Astrocyte (in vitro differentiated cells and primary cell): ENCODE measurements around the gene PDZD2. TPM values are rescaled to one million over a fixed set of nuclear protein-coding genes. Genes with fewer than 3 reads are reported as not detected.

ENCODE experiments used
- DNase-seq: peaks from one replicate; pipeline ENCODE4 v3.0.0-alpha.2; 2010; ENCODE audit warnings: low read depth
- FAIRE-seq: peaks from 2 replicates; lab custom pipeline; 2011; peaks lifted over from hg19 to GRCh38; lab: Jason Lieb, UNC
- H2AFZ ChIP-seq: 2 replicates; pipeline ENCODE4 v1.6.0; 2012; ENCODE audit warnings: low read depth, low read length, inconsistent platforms
- H3K27ac ChIP-seq: 2 replicates; pipeline ENCODE4 v1.5.1; 2011; ENCODE audit warnings: low read depth, low read length, inconsistent platforms
- H3K27me3 ChIP-seq: 2 replicates; pipeline ENCODE4 v1.6.0; 2011; ENCODE audit warnings: low read length, inconsistent platforms; ENCODE audit not compliant: insufficient read depth
- H3K36me3 ChIP-seq: 2 replicates; pipeline ENCODE4 v1.5.1; 2011; ENCODE audit warnings: low read length, inconsistent platforms; ENCODE audit not compliant: insufficient read depth
- H3K4me1 ChIP-seq: 2 replicates; pipeline ENCODE4 v1.5.1; 2011; ENCODE audit warnings: low read length, inconsistent platforms; ENCODE audit not compliant: insufficient read depth
- H3K4me2 ChIP-seq: 2 replicates; pipeline ENCODE4 v1.6.0; 2012; ENCODE audit warnings: low read length, inconsistent platforms
- H3K4me3 ChIP-seq: 2 replicates; pipeline ENCODE4 v1.5.1; 2011; ENCODE audit warnings: low read depth, mild to moderate bottlenecking, low read length, inconsistent platforms; ENCODE audit not compliant: insufficient read depth
- H3K79me2 ChIP-seq: 2 replicates; pipeline ENCODE4 v1.6.0; 2012; ENCODE audit warnings: mild to moderate bottlenecking, low read length, inconsistent platforms; ENCODE audit not compliant: insufficient read depth
- H3K9ac ChIP-seq: 2 replicates; pipeline ENCODE4 v1.6.0; 2012; ENCODE audit warnings: mild to moderate bottlenecking, low read length, inconsistent platforms
- H3K9me3 ChIP-seq: 2 replicates; pipeline ENCODE4 v1.5.1; 2012; ENCODE audit warnings: low read depth, mild to moderate bottlenecking, low read length, inconsistent platforms; ENCODE audit not compliant: insufficient read depth
- H4K20me1 ChIP-seq: 2 replicates; pipeline ENCODE4 v1.6.0; 2012; ENCODE audit warnings: low read length, inconsistent platforms; ENCODE audit not compliant: insufficient read depth
- H3K27ac Mint-ChIP-seq: one replicate; pipeline ENCODE4 v1.8.0; 2021; ENCODE audit warnings: mild to moderate bottlenecking, mixed read lengths; ENCODE audit not compliant: unreplicated experiment
- H3K27me3 Mint-ChIP-seq: one replicate; pipeline ENCODE4 v1.8.0; 2021; ENCODE audit warnings: low read depth, mixed read lengths; ENCODE audit not compliant: unreplicated experiment
- H3K36me3 Mint-ChIP-seq: one replicate; pipeline ENCODE4 v1.8.0; 2021; ENCODE audit warnings: low read depth, mixed read lengths; ENCODE audit not compliant: unreplicated experiment
- H3K4me1 Mint-ChIP-seq: one replicate; pipeline ENCODE4 v1.8.0; 2021; ENCODE audit warnings: low read depth, mixed read lengths; ENCODE audit not compliant: unreplicated experiment
- H3K4me3 Mint-ChIP-seq: one replicate; pipeline ENCODE4 v1.8.0; 2021; ENCODE audit warnings: mild to moderate bottlenecking, moderate library complexity, mixed read lengths; ENCODE audit not compliant: unreplicated experiment
- H3K9me3 Mint-ChIP-seq: one replicate; pipeline ENCODE4 v1.8.0; 2021; ENCODE audit warnings: mild to moderate bottlenecking, mixed read lengths; ENCODE audit not compliant: unreplicated experiment
- CTCF ChIP-seq: IDR thresholded peaks from 2 replicates; pipeline ENCODE4 v1.5.1; 2011; ENCODE audit warnings: low read depth, mild to moderate bottlenecking, inconsistent platforms, low read length, moderate library complexity; ENCODE audit not compliant: insufficient read depth
- EZH2 ChIP-seq: IDR thresholded peaks from 2 replicates; pipeline ENCODE4 v1.6.1; 2012; ENCODE audit warnings: mild to moderate bottlenecking, low read length, inconsistent platforms; ENCODE audit not compliant: insufficient read depth
- total RNA-seq: library from RNA; stranded (reverse); gene quantifications from 2 replicates; pipeline ENCODE4 v1.2.1, GENCODE V29; 2021

PDZD2 gene
- total RNA-seq, 1 donor from 2014 or later, result 10.3 TPM

- DNase-seq, result no peak
- H3K79me2 ChIP-seq, result no peaks in the 10 kb centered on the region
These were observed 8.0 kb upstream of the PDZD2 start for GRCh38 chr5:31630931-31631330.

GRCh38 chr5:31632460-31632859, 6.5 kb upstream of the PDZD2 start:
- Mint-ChIP-seq H3K4me1 (no peaks in the 10 kb centered on the region), H3K9me3 (no peaks in the 10 kb centered on the region), H3K4me3 (no peak overlapping the region), H3K27ac (no peak overlapping the region), H3K27me3 (peaks cover 30% of the 10 kb centered on the region), H3K36me3 (no peaks in the 10 kb centered on the region)
- no peaks in the 10 kb centered on the region for H4K20me1 ChIP-seq
- H2AFZ ChIP-seq, result no peak overlapping the region
- no peak for FAIRE-seq
- no peak overlapping the region for H3K27ac ChIP-seq
- peaks cover 15% of the 10 kb centered on the region for H3K27me3 ChIP-seq
- H3K4me2 ChIP-seq, result no peak overlapping the region
- no peak for TF ChIP-seq CTCF
- no peak overlapping the region for H3K9ac ChIP-seq
- H3K4me1 ChIP-seq, result peaks cover 7% of the 10 kb centered on the region
- H3K36me3 ChIP-seq, result no peaks in the 10 kb centered on the region
- DNase-seq, result no peak
- no peaks in the 10 kb centered on the region for H3K79me2 ChIP-seq
- no peak overlapping the region for H3K4me3 ChIP-seq
- no peaks in the 10 kb centered on the region for H3K9me3 ChIP-seq

More at GRCh38 chr5:31630931-31631330, 8.0 kb upstream of the PDZD2 start:
- no peak for TF ChIP-seq EZH2
- no peak for TF ChIP-seq CTCF
- Mint-ChIP-seq H3K27ac (no peak overlapping the region), H3K27me3 (peaks cover 32% of the 10 kb centered on the region), H3K9me3 (no peaks in the 10 kb centered on the region), H3K4me3 (no peak overlapping the region), H3K4me1 (no peaks in the 10 kb centered on the region), H3K36me3 (no peaks in the 10 kb centered on the region)
- Histone ChIP-seq H4K20me1 (no peaks in the 10 kb centered on the region), H3K4me1 (peaks cover 1% of the 10 kb centered on the region), H3K9me3 (no peaks in the 10 kb centered on the region), H3K27me3 (peaks cover 15% of the 10 kb centered on the region), H3K27ac (no peak overlapping the region), H3K36me3 (no peaks in the 10 kb centered on the region), H2AFZ (no peak overlapping the region), H3K4me2 (no peak overlapping the region), H3K4me3 (no peak overlapping the region), H3K9ac (no peak overlapping the region)
- FAIRE-seq, result no peak

- no peak overlapping the region for H3K27ac Mint-ChIP-seq
- no peaks in the 10 kb centered on the region for H4K20me1 ChIP-seq
- no peaks in the 10 kb centered on the region for H3K36me3 Mint-ChIP-seq
- H3K27ac ChIP-seq, result no peak overlapping the region
- H3K36me3 ChIP-seq, result no peaks in the 10 kb centered on the region
- peaks cover 30% of the 10 kb centered on the region for H3K27me3 Mint-ChIP-seq
- H2AFZ ChIP-seq, result no peak overlapping the region
- peaks cover 11% of the 10 kb centered on the region for H3K4me1 ChIP-seq
- FAIRE-seq (no peak), DNase-seq (no peak)
- no peaks in the 10 kb centered on the region for H3K9me3 ChIP-seq
- TF ChIP-seq EZH2, result no peak
- no peak for TF ChIP-seq CTCF
- no peak overlapping the region for H3K9ac ChIP-seq
- peaks cover 2% of the 10 kb centered on the region for H3K4me1 Mint-ChIP-seq
- H3K4me2 ChIP-seq, result no peak overlapping the region
- H3K27me3 ChIP-seq, result peaks cover 20% of the 10 kb centered on the region
- H3K4me3 ChIP-seq, result no peak overlapping the region
- H3K4me3 Mint-ChIP-seq, result no peak overlapping the region
- H3K79me2 ChIP-seq, result no peaks in the 10 kb centered on the region
- H3K9me3 Mint-ChIP-seq, result no peaks in the 10 kb centered on the region
These were observed 3.5 kb upstream of the PDZD2 start for GRCh38 chr5:31635446-31635845.
